Measurements from ENCODE around the gene GNB2.
"Not testable (repeated sequence)": the region's sequence is repeated elsewhere in the genome, so short reads cannot be mapped to it uniquely, and the experiment has no call there.

The GNB2 gene

DNA sequence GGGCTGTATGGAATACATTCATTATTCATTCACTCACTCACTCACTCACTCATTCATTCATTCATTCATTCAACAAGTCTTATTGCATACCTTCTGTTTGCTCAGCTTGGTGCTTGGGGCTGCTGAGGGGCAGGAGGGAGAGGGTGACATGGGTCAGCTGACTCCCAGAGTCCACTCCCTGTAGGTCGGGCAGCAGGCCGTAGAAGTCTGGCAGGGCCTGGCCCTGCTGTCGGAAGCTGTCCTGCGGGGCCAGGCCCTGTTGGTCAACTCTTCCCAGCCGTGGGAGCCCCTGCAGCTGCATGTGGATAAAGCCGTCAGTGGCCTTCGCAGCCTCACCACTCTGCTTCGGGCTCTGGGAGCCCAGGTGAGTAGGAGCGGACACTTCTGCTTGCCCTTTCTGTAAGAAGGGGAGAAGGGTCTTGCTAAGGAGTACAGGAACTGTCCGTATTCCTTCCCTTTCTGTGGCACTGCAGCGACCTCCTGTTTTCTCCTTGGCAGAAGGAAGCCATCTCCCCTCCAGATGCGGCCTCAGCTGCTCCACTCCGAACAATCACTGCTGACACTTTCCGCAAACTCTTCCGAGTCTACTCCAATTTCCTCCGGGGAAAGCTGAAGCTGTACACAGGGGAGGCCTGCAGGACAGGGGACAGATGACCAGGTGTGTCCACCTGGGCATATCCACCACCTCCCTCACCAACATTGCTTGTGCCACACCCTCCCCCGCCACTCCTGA is 49.1 kb downstream of the GNB2 start:
- TF ChIP-seq, protein P1, sequence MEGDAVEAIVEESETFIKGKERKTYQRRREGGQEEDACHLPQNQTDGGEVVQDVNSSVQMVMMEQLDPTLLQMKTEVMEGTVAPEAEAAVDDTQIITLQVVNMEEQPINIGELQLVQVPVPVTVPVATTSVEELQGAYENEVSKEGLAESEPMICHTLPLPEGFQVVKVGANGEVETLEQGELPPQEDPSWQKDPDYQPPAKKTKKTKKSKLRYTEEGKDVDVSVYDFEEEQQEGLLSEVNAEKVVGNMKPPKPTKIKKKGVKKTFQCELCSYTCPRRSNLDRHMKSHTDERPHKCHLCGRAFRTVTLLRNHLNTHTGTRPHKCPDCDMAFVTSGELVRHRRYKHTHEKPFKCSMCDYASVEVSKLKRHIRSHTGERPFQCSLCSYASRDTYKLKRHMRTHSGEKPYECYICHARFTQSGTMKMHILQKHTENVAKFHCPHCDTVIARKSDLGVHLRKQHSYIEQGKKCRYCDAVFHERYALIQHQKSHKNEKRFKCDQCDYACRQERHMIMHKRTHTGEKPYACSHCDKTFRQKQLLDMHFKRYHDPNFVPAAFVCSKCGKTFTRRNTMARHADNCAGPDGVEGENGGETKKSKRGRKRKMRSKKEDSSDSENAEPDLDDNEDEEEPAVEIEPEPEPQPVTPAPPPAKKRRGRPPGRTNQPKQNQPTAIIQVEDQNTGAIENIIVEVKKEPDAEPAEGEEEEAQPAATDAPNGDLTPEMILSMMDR (IDR thresholded peaks at IDR 0.05; ENCODE audit: low read depth, low read length): no peak
- H3K4me3 ChIP-seq (ENCODE audit: low read depth, low read length): no peak overlapping the region
- in situ Hi-C loops (cut with HindIII; ENCODE audit: low sequenced_read_pairs): no loop called here
- no peak for DNase-seq (ENCODE audit: low read depth, low spot score)

DNA sequence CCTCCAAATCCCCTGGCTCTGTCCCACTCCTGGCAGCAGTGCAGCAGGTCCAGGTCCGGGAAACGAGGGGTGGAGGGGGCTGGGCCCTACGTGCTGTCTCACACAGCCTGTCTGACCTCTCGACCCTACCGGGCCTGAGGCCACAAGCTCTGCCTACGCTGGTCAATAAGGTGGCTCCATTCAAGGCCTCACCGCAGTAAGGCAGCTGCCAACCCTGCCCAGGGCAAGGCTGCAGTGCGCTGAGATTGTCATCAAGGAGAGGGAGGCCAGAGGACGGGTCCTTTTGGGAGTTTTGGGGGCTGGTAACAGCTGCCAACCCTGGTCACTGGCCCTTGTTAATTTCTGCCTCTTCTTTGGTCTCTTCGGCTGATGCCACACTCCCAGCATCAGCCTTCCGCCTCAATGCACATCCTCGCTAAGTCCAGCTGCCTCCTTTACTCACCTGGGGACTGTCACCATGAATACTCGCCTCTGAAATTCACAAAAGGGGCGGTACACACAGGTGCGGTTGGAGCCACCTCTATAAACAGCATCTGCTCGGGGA is 50.3 kb downstream of the GNB2 start:
- DNase-seq (ENCODE audit: low read depth, low spot score): no peak
- TF ChIP-seq, protein P1 (IDR thresholded peaks at IDR 0.05; ENCODE audit: low read depth, low read length): no peak
- in situ Hi-C loops (cut with HindIII; ENCODE audit: low sequenced_read_pairs): no loop called here

DNA sequence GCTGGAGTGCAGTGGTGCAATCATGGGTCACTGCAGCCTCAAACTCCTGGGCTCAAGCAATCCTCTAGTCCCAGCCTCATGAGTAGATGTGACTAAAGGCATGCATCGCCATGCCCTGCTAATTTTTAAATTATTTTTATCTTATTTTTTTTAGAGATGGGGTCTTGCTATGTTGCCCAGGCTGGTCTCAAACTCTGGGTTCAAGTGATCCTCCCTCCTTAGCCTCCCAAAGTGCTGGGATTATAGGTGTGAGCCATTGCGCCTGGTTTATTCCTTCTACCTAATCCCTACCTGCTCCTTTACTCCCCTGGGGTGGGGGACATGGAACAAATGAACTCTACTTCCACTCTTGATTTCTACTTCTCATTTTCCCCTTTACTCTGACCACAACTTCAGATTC is 50.8 kb downstream of the GNB2 start:
- DNase-seq (ENCODE audit: low read depth, low spot score); H3K4me3 ChIP-seq (ENCODE audit: low read depth, low read length); in situ Hi-C loops (cut with HindIII; ENCODE audit: low sequenced_read_pairs): not testable (repeated sequence)

More for the DNA sequence above, 50.3 kb downstream of the GNB2 start:
- H3K4me3 ChIP-seq (ENCODE audit: low read depth, low read length): no peak overlapping the region

DNA sequence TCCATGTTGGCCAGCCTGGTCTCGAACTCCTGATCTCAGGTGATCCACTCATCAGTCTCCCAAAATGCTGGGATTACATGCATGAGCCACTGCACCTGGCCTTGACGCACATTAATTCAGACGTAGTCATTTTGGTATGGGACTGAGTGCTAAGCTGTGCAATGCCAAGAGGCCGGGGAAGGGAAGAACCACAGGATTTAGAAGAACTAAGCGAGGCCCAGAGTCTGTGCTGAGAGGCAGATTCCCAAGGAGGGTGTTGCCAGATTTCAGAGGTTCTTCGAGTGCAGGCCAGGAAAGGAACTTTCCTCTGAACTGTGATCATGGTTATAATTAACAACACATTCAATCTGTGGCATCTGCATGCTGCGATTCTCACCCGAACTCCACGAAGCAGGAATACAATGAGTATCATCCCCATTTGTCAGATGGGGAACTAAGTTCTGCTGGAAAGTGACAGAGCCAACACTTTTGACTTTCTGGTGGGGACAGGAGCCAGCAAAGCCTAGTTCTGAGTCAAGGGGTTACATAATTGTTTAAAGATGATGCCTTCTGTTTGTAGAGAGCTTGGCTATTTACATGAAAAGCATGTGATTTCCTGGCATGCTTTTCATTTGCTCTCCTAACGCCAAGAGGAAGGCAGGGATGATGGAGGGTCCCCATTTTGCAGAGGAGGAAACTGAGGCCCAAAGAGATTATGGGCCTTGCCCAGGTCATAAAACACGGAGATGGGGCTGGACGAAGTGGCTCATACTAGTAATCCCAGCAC is 53.6 kb downstream of the GNB2 start:
- TF ChIP-seq, protein P1 (IDR thresholded peaks at IDR 0.05; ENCODE audit: low read depth, low read length): no peak
- DNase-seq (ENCODE audit: low read depth, low spot score): peak; percentile 60
- no peak overlapping the region for H3K4me3 ChIP-seq (ENCODE audit: low read depth, low read length)
- in situ Hi-C loops (cut with HindIII; ENCODE audit: low sequenced_read_pairs): no loop called here

DNA sequence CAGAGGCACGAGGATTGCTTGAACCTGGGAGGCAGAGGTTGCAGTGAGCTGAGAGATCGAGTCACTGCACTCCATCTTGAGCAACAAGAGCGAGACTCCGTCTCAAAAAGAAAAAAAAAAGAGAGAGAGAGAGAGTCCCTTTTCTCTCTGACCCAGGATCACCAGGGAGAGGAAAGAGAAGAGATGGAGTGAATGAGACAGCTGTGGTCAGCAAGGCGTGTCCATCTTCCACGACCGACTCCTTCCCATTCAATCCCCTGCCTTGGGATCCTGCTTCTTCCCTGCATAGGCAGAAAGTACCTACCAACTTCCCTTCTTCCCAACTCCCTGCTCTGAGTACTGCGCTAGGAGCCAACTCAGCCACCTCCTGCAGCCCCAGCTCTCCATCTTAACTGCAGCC is 54.7 kb downstream of the GNB2 start:
- DNase-seq (ENCODE audit: low read depth, low spot score): no peak
- TF ChIP-seq, protein P1 (IDR thresholded peaks at IDR 0.05; ENCODE audit: low read depth, low read length): no peak
- in situ Hi-C loops (cut with HindIII; ENCODE audit: low sequenced_read_pairs): no loop called here
- H3K4me3 ChIP-seq (ENCODE audit: low read depth, low read length): no peak overlapping the region
